ENCODE measurements around the gene PROSER1.
A peak's percentile ranks its signal among the peaks of the same experiment; 100 is the strongest.

PROSER1 gene

DNA sequence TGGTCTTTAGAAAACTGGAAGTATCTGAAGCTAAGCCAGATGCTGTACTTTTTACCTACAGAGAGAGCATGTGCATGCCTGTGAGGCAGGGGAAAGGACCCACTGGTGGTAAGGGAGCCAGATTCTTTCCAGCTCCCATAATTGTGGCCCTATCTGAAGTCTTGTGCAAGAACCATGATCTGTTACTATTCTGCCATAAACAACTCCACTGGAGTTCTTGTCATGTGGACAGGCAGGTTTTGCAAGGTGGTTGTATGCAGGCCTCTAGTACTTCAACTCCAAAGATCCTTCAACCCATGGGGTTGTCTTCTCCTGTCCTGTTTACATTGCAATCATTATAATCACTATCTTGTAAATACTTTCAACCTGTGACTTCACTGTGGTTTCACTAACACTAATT, 14.1 kb downstream of the PROSER1 start:
- H3K27me3 ChIP-seq (replicated peaks; ENCODE audit: control insufficient read depth, insufficient read depth, low read length) = no peaks in the 10 kb centered on the region
- no peak overlapping the region for H3K4me3 ChIP-seq (replicated peaks; ENCODE audit: low read depth, low read length)
- H3K36me3 ChIP-seq (ENCODE audit: control insufficient read depth, insufficient read depth, low read length) = peaks cover 8% of the 10 kb centered on the region
- TF ChIP-seq, protein P1, sequence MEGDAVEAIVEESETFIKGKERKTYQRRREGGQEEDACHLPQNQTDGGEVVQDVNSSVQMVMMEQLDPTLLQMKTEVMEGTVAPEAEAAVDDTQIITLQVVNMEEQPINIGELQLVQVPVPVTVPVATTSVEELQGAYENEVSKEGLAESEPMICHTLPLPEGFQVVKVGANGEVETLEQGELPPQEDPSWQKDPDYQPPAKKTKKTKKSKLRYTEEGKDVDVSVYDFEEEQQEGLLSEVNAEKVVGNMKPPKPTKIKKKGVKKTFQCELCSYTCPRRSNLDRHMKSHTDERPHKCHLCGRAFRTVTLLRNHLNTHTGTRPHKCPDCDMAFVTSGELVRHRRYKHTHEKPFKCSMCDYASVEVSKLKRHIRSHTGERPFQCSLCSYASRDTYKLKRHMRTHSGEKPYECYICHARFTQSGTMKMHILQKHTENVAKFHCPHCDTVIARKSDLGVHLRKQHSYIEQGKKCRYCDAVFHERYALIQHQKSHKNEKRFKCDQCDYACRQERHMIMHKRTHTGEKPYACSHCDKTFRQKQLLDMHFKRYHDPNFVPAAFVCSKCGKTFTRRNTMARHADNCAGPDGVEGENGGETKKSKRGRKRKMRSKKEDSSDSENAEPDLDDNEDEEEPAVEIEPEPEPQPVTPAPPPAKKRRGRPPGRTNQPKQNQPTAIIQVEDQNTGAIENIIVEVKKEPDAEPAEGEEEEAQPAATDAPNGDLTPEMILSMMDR (IDR thresholded peaks at IDR 0.05; ENCODE audit: insufficient read depth, low read length, poor library complexity, severe bottlenecking) = no peak
- no peak for DNase-seq (ENCODE audit: extremely low read depth, insufficient read length)

DNA sequence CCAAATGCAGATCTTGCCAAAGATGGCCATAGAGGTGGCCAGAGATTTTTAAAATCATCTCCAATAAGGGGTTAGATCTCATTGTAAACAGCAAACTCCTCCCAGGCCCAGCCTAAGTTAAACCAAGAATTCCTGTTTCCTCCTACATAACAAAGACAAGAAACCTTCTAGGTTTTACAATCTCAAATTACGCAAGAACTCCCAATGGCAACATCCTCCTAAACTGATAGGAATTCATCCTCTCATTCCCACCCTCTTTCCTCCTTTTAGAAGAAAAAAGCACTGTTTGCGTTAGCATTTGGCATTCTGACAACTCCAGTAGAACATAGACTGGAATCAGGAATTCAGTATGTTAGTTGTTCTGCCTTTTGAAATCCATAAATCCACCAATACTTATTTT, 14.6 kb downstream of the PROSER1 start:
- TF ChIP-seq, protein P1 (IDR thresholded peaks at IDR 0.05; ENCODE audit: insufficient read depth, low read length, poor library complexity, severe bottlenecking) = no peak
- Histone ChIP-seq H3K36me3 (ENCODE audit: control insufficient read depth, insufficient read depth, low read length) (peaks cover 8% of the 10 kb centered on the region), H3K4me3 (replicated peaks; ENCODE audit: low read depth, low read length) (no peak overlapping the region), H3K27me3 (replicated peaks; ENCODE audit: control insufficient read depth, insufficient read depth, low read length) (no peaks in the 10 kb centered on the region)
- DNase-seq (ENCODE audit: extremely low read depth, insufficient read length) = no peak

- DNase-seq (ENCODE audit: extremely low read depth, insufficient read length) = no peak
- TF ChIP-seq, protein P1 (IDR thresholded peaks at IDR 0.05; ENCODE audit: insufficient read depth, low read length, poor library complexity, severe bottlenecking) = no peak
- H3K4me3 ChIP-seq (replicated peaks; ENCODE audit: low read depth, low read length) = no peak overlapping the region
- no peaks in the 10 kb centered on the region for H3K27me3 ChIP-seq (replicated peaks; ENCODE audit: control insufficient read depth, insufficient read depth, low read length)
- H3K36me3 ChIP-seq (ENCODE audit: control insufficient read depth, insufficient read depth, low read length) = peaks cover 10% of the 10 kb centered on the region
Observed at GRCh38 chr13:39020853-39021462, 16.9 kb downstream of the PROSER1 start.

DNA sequence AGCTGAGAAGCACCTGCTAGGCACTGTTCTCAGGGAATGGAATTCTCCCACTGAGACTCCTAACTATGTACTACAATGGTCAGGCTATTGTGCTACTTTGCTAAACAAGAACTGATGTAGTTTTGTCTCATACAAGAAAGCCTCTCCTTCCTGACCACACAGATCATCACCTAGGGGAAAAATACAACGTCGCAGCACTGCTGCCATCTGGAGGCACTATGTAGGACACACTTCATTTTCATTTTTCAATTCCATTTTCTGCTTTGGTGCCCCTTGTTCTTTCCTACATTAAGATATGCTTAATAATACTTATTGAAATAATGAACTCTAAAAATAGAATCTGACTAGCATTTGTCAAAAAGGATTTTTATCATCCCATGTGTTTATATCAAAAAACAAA, 21.1 kb downstream of the PROSER1 start:
- Histone ChIP-seq H3K27me3 (replicated peaks; ENCODE audit: control insufficient read depth, insufficient read depth, low read length) (no peaks in the 10 kb centered on the region), H3K4me3 (replicated peaks; ENCODE audit: low read depth, low read length) (no peak overlapping the region), H3K36me3 (ENCODE audit: control insufficient read depth, insufficient read depth, low read length) (peaks cover 18% of the 10 kb centered on the region)
- TF ChIP-seq, protein P1 (IDR thresholded peaks at IDR 0.05; ENCODE audit: insufficient read depth, low read length, poor library complexity, severe bottlenecking) = peak; percentile 65
- DNase-seq (ENCODE audit: extremely low read depth, insufficient read length) = no peak

- no peaks in the 10 kb centered on the region for H3K27me3 ChIP-seq (replicated peaks; ENCODE audit: control insufficient read depth, insufficient read depth, low read length)
- DNase-seq (ENCODE audit: extremely low read depth, insufficient read length) = peak; percentile 29
- H3K36me3 ChIP-seq (ENCODE audit: control insufficient read depth, insufficient read depth, low read length) = peaks cover 22% of the 10 kb centered on the region
- H3K4me3 ChIP-seq (replicated peaks; ENCODE audit: low read depth, low read length) = no peak overlapping the region
- TF ChIP-seq, protein P1 (IDR thresholded peaks at IDR 0.05; ENCODE audit: insufficient read depth, low read length, poor library complexity, severe bottlenecking) = no peak
Observed at GRCh38 chr13:39016087-39016486, 21.8 kb downstream of the PROSER1 start.

- no peak overlapping the region for H3K4me3 ChIP-seq (replicated peaks; ENCODE audit: low read depth, low read length)
- no peak for DNase-seq (ENCODE audit: extremely low read depth, insufficient read length)
- H3K36me3 ChIP-seq (ENCODE audit: control insufficient read depth, insufficient read depth, low read length) = peaks cover 25% of the 10 kb centered on the region
- no peaks in the 10 kb centered on the region for H3K27me3 ChIP-seq (replicated peaks; ENCODE audit: control insufficient read depth, insufficient read depth, low read length)
- TF ChIP-seq, protein P1 (IDR thresholded peaks at IDR 0.05; ENCODE audit: insufficient read depth, low read length, poor library complexity, severe bottlenecking) = no peak
Observed at GRCh38 chr13:39013462-39013861, 24.4 kb downstream of the PROSER1 start.
